GM21576 (cell line): ENCODE data around the gene NUDT6.
"Not testable (repeated sequence)": the region's sequence is repeated elsewhere in the genome, so short reads cannot be mapped to it uniquely, and the experiment has no call there.

Experiments
- ATAC-seq: cut with Tn5 transposase; IDR thresholded peaks from one replicate; pipeline ENCODE4 v1.9.1; 2021; ENCODE audit warnings: mild to moderate bottlenecking, moderate library complexity; ENCODE audit not compliant: unreplicated experiment

Gene NUDT6

GRCh38 chr4:122921971-122922876, at the start of gene NUDT6:
NUDT6 (minus strand) TSS chr4:122922597; CDS start chr4:122922572, 25 bp downstream.
- peak; percentile 67 for ATAC-seq

- ATAC-seq, result no peak
Observed at GRCh38 chr4:122968227-122968812, 45.9 kb upstream of the NUDT6 start.

GRCh38 chr4:122967231-122967630, 44.8 kb upstream of the NUDT6 start:
- ATAC-seq, result no peak

DNA sequence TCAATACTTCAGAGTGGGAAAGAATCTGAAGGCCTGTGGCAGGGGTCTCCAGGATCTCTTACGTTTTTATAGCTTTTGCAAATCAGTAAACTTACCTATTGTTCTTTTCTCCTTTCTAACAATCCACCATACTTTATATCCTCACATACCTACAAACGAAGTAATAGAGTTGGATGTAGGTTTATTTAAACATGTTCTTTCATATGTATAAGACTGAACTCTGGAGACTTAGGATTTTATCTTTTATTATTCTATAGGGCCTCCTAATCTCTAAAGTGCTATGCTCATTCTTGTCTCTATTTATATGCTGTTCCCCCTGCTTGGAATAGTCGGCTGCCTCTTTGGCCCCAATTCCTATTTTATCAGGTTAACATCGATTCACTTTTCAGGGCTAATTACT, 43.8 kb upstream of the NUDT6 start:
- ATAC-seq, result no peak

DNA sequence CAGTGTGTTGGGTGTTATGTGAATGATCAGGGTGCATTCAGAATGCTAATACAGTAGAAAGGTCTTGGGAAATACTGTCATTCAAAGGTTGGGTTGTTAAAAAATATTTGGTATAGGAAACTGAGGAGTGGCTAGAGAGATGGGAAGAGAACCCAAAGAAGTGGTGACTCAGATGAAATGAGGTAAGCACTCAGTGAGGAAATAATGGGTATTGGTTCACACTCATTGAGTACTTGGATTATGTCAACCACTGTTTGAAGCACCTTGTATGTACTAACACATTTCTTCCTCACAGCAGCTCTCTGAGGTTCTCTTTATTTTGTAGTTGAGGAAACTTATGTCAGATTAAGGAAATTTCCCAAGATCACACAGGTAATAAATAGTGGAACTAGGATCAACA, 40.8 kb upstream of the NUDT6 start:
- ATAC-seq, result no peak

DNA sequence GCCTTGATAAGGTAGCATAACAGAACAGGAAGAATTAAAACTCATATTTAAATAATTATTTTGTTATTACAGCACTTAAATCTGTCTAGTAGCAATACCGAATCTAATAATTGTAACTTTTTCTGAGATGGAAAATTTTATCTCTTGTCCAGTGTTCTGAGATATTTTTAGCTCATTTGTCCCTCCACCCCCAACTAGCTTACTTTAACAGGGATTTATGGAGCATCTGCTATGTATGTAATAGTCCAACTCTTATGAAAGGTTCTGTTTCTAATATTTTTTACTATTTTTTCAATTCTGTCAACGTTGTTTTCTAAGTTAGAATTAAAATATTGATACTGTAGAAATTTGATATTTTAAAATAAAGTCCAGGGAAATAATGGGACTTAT, 38.2 kb upstream of the NUDT6 start:
- no peak for ATAC-seq

DNA sequence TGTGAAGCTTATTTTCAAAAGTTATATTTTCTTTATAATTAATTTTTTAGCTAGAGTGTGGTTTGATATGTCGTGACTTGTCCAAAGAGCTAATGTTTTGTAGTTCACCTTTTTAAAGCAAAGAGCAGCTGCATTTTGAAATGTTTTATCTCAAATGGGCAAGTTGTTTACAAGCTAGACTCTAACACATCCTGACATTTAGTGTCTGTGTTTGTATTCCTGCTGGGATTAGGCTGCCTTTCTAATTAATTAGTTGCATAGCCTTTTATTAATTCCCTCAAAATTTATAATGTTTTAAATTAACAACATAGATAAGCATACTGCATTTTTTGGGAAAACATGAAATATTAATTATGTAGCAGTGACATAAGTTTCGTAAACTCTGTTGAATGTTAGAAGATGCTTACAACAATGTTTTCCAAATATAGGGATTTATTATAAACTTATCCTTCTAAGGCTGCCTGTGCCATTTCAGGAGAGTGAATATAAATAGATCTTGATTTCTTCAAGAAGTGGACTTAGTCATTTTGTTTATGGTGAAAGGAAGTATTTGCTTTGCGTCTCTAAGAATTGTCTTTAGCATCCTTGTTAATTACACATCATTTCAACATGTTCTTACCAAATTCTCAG, 37.7 kb upstream of the NUDT6 start:
- ATAC-seq, result no peak

GRCh38 chr4:122959441-122959840, 37.0 kb upstream of the NUDT6 start:
- ATAC-seq, result no peak

- ATAC-seq, result no peak
Observed at GRCh38 chr4:122958505-122958904, 36.1 kb upstream of the NUDT6 start.

GRCh38 chr4:122953924-122954323, 31.5 kb upstream of the NUDT6 start:
- no peak for ATAC-seq

- no peak for ATAC-seq
Observed at GRCh38 chr4:122952028-122952427, 29.6 kb upstream of the NUDT6 start.

- no peak for ATAC-seq
Observed at GRCh38 chr4:122948671-122949070, 26.3 kb upstream of the NUDT6 start.

GRCh38 chr4:122946142-122946541, 23.7 kb upstream of the NUDT6 start:
- no peak for ATAC-seq

DNA sequence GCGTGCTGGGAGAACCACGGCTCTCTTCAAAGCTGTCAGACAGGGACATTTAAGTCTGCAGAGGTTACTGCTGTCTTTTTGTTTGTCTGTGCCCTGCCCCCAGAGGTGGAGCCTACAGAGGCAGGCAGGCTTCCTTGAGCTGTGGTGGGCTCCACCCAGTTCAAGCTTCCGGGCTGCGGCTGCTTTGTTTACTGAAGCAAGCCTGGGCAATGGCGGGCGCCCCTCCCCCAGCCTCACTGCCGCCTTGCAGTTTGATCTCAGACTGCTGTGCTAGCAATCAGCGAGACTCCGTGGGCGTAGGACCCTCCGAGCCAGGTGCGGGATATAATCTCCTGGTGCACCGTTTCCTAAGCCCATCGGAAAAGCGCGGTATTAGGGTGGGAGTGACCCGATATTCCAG, 22.7 kb upstream of the NUDT6 start:
- ATAC-seq, result not testable (repeated sequence)

- no peak for ATAC-seq
Observed at GRCh38 chr4:122932763-122933162, 10.4 kb upstream of the NUDT6 start.

DNA sequence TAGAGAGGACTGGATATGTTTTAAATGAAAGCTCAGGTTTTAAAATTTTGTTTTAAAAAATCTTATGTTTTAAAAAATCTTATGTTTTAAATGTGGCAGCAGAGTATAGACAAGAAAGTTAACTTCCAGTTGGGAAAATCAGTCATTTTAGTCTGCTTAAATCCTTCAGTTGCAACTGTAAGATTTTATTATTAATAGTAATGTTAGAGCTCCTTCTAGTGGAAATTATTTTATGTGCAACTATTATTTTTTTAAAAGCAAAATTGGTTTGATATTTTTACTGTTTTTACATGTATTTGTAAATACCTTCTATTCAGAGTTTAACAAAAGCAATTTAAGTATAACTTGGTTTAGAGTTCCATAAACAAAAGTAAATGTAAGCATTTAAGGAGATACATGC, 8.5 kb upstream of the NUDT6 start:
- ATAC-seq, result no peak

- ATAC-seq, result no peak
Observed at GRCh38 chr4:122928930-122929329, 6.5 kb upstream of the NUDT6 start.

DNA sequence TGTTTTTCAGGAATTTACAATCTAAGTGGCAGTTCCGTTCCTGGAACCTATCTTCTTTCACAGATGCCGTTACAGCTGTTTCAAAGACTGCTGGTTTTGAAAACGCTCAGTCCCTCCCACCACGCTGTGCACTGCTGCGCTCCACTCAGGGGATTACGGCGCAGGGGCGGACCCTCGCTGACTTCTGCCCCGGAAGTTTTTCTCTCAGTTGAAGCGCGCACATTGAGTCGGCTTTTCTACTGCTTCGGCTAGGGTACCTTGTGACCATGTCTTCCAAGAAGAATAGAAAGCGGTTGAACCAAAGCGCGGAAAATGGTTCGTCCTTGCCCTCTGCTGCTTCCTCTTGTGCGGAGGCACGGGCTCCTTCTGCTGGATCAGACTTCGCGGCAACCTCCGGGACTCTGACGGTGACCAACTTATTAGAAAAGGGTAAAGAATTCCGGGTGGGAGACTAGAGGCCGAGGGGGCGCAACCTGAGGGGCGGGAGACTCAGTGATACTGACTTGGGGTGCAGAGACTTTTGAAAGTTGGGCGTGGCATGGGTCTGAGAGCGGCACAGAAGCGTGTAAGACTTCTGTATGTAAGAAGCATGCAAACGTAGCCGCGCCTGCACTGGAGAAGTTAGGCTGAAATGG, 597 bp upstream of the NUDT6 start:
- ATAC-seq, result peak; percentile 95

DNA sequence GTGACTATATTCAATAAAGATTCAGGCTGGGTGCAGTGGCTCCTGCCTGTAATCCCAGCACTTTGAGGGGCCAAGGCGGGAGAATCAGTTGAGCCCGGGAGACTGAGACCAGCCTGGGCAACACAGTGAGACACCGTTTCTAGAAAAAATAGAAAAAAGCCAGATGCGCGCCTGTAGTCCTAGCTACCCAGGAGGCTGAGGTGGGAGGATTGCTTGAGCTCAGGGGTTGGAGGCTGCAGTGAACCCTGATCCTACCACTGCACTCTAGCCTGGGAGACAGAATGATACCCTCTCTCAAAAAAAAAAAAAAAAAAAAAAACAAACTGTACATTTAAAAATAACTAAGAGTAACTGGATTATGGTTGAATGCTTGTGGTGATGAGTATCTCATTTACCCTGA, 1.1 kb downstream of the NUDT6 start:
- ATAC-seq, result no peak

DNA sequence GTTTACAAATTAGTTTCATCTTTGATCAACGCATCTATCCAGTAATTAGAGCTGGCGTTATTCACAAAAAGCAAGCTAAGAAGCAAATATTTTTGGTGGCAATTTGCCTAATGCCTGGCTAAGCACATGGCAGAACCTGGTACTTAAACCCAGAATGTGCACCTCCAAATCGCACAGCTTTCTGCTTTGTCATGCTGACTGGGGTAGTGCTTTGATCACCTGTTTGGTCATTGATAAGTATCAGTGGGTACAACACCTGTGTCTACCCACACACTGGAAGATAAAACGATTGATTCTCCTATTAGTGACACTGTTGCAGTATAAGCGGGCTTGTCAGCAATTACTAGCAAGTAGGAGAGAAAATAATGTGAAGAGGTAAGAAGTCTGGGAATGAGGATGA, 1.9 kb downstream of the NUDT6 start:
- no peak for ATAC-seq

GRCh38 chr4:122917731-122918130, 4.7 kb downstream of the NUDT6 start:
- ATAC-seq, result no peak

DNA sequence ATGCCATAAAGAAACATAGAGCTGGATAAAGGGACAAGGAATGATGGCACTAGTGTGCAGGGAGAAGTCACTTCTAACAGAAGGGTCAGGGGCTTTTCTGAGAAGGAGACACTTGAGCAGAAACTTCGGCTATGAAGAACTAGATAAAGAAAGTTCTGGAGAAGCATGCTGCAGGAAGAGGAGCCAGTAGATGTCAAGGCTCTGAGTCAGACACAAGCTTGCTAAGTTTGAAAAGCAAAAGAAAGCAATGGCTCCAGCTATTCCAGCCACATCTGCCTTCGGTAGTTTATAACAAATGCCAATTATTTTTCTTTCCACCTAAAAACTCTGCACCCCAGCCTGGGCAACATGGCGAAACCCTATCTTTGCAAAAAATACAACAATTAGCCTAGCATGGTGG, 7.5 kb downstream of the NUDT6 start:
- ATAC-seq, result no peak
